Endothelial cell (in vitro differentiated cells): ENCODE results near the gene DRAXIN. TPM values are rescaled to one million over a fixed set of nuclear protein-coding genes. Genes with fewer than 3 reads are reported as not detected.

ENCODE experiments used
- DNase-seq: peaks from one replicate; pipeline ENCODE4 v3.0.0; 2021; ENCODE audit warnings: low spot score
- H3K27ac Mint-ChIP-seq: one replicate; pipeline ENCODE4 v1.8.0; 2021; ENCODE audit warnings: mixed read lengths, inconsistent platforms; ENCODE audit not compliant: unreplicated experiment
- H3K27me3 Mint-ChIP-seq: one replicate; pipeline ENCODE4 v1.8.0; 2021; ENCODE audit warnings: mild to moderate bottlenecking, moderate library complexity, mixed read lengths, inconsistent platforms; ENCODE audit not compliant: unreplicated experiment
- H3K36me3 Mint-ChIP-seq: one replicate; pipeline ENCODE4 v1.8.0; 2021; ENCODE audit warnings: mild to moderate bottlenecking, low read depth, mixed read lengths, inconsistent platforms; ENCODE audit not compliant: unreplicated experiment
- H3K4me1 Mint-ChIP-seq: one replicate; pipeline ENCODE4 v1.8.0; 2021; ENCODE audit warnings: mild to moderate bottlenecking, mixed read lengths, inconsistent platforms; ENCODE audit not compliant: unreplicated experiment
- H3K4me3 Mint-ChIP-seq: one replicate; pipeline ENCODE4 v1.8.0; 2021; ENCODE audit warnings: mild to moderate bottlenecking, mixed read lengths, inconsistent platforms; ENCODE audit not compliant: unreplicated experiment
- H3K9me3 Mint-ChIP-seq: one replicate; pipeline ENCODE4 v1.8.0; 2021; ENCODE audit warnings: mixed read lengths, inconsistent platforms; ENCODE audit not compliant: unreplicated experiment
- total RNA-seq: library from RNA; stranded (reverse); fragmentation: NEBNext Ultra II Directional; extraction: Animal tissue kit (Norgen Biotek cat#: 25700); gene quantifications from one replicate; pipeline ENCODE4 v1.2.1, GENCODE V29; 2021; ENCODE audit not compliant: unreplicated experiment
- TF ChIP-seq, protein P1 (sequence below): fragments of 200-600 bp; sonication (generic); IDR thresholded peaks from one replicate; pipeline ENCODE4 v1.5.0; 2021; ENCODE audit warnings: antibody characterized with exemption; ENCODE audit not compliant: unreplicated experiment

DRAXIN gene
- total RNA-seq, 1 donor from 2014 or later, result 0.46 TPM

DNA sequence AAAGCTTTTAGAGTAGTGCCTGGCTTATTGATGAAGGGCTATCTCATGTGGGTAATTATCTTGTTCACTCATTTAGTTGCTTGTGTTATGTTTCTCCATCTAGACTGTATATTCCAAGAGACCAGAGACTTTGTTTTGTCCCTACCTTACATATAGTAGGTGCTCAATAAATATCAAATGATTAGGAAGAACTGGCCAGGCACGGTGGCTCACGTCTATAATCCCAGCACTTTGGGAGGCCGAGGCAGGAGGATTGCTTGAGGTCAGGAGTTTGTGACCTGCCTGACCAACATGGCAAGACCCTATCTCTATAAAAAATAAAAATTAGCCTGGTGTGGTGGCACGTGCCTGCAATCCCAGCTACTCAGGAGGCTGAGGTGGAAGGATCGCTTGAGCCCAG lies 46.2 kb upstream of the DRAXIN start:
- no peaks in the 10 kb centered on the region for H3K4me1 Mint-ChIP-seq
- H3K27me3 Mint-ChIP-seq, result peaks cover 5% of the 10 kb centered on the region
- TF ChIP-seq, protein P1, sequence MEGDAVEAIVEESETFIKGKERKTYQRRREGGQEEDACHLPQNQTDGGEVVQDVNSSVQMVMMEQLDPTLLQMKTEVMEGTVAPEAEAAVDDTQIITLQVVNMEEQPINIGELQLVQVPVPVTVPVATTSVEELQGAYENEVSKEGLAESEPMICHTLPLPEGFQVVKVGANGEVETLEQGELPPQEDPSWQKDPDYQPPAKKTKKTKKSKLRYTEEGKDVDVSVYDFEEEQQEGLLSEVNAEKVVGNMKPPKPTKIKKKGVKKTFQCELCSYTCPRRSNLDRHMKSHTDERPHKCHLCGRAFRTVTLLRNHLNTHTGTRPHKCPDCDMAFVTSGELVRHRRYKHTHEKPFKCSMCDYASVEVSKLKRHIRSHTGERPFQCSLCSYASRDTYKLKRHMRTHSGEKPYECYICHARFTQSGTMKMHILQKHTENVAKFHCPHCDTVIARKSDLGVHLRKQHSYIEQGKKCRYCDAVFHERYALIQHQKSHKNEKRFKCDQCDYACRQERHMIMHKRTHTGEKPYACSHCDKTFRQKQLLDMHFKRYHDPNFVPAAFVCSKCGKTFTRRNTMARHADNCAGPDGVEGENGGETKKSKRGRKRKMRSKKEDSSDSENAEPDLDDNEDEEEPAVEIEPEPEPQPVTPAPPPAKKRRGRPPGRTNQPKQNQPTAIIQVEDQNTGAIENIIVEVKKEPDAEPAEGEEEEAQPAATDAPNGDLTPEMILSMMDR, result no peak
- no peak overlapping the region for H3K27ac Mint-ChIP-seq
- DNase-seq, result no peak
- no peaks in the 10 kb centered on the region for H3K9me3 Mint-ChIP-seq
- H3K4me3 Mint-ChIP-seq, result no peak overlapping the region
- no peaks in the 10 kb centered on the region for H3K36me3 Mint-ChIP-seq

DNA sequence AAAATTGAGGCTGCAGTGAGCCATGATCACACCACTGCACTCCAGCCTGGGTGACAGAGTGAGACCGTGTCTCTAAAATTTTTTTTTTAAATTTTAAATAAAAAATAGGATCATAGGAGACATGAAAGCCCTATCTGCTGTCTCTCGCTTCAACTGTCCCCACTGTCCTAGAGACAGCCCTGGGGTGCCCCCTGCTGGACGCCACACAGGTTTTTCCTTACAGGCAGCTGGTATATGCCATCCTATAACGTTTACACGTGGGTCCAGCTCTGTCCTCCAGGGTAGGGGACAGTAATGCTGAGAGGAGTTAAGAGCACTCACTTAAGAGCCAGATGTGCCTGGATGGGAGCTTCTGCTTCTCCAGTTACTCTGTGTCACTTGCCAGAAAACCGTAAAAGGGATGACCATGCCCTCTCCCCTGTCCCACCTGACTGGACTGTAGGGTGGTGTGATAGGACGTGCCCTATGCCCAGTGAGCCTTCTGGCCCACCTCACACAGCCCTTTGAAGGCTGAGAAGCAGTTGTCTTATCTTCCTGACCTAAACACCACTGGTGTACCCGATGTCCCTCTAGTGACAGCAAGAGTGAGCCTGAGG lies 45.7 kb upstream of the DRAXIN start:
- H3K27ac Mint-ChIP-seq, result no peak overlapping the region
- no peaks in the 10 kb centered on the region for H3K36me3 Mint-ChIP-seq
- peak; percentile 90 for DNase-seq
- no peak overlapping the region for H3K4me3 Mint-ChIP-seq
- TF ChIP-seq, protein P1, result peak; percentile 83
- peaks cover 7% of the 10 kb centered on the region for H3K27me3 Mint-ChIP-seq
- H3K4me1 Mint-ChIP-seq, result no peaks in the 10 kb centered on the region
- H3K9me3 Mint-ChIP-seq, result no peaks in the 10 kb centered on the region

GRCh38 chr1:11646317-11646716 lies 45.2 kb upstream of the DRAXIN start:
- Mint-ChIP-seq H3K27me3 (peaks cover 8% of the 10 kb centered on the region), H3K9me3 (no peaks in the 10 kb centered on the region), H3K4me3 (no peak overlapping the region), H3K36me3 (peaks cover 3% of the 10 kb centered on the region), H3K27ac (no peak overlapping the region), H3K4me1 (peaks cover 2% of the 10 kb centered on the region)
- no peak for DNase-seq
- TF ChIP-seq, protein P1, result no peak

GRCh38 chr1:11647333-11647732 lies 44.2 kb upstream of the DRAXIN start:
- TF ChIP-seq, protein P1, result no peak
- H3K9me3 Mint-ChIP-seq, result no peaks in the 10 kb centered on the region
- H3K27ac Mint-ChIP-seq, result no peak overlapping the region
- H3K36me3 Mint-ChIP-seq, result peaks cover 4% of the 10 kb centered on the region
- peaks cover 12% of the 10 kb centered on the region for H3K27me3 Mint-ChIP-seq
- no peak for DNase-seq
- no peak overlapping the region for H3K4me3 Mint-ChIP-seq
- peaks cover 2% of the 10 kb centered on the region for H3K4me1 Mint-ChIP-seq

DNA sequence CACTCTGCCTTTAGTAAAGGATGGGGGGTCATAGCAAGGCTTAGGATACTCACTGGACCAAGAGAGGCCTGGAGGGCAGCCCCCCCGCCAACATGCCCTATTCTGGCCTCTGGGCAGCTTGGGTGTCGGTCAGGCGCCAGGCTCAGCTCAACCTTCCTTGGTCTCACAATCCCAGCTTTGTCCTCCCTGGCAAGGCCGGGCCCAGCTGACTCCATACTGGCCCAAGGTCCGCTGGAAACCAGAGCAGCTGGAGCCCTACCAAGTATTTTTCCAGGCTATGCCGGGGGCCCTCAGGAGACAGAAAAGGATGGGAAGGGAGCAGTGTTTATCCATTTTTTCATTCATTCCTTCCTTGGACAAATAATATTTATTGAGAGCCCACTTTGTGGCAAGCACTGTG lies 43.5 kb upstream of the DRAXIN start:
- TF ChIP-seq, protein P1, result no peak
- Mint-ChIP-seq H3K27ac (no peak overlapping the region), H3K36me3 (peaks cover 4% of the 10 kb centered on the region), H3K4me1 (peaks cover 2% of the 10 kb centered on the region), H3K9me3 (no peaks in the 10 kb centered on the region), H3K27me3 (peaks cover 16% of the 10 kb centered on the region), H3K4me3 (no peak overlapping the region)
- DNase-seq, result no peak
